HEK293 (cell line): ENCODE results near the gene LAMA2.

ENCODE experiments used
- CTCF ChIA-PET: fragments of 350-600 bp; formaldehyde crosslinking; extraction: SDS; loops from one replicate; lab custom pipeline; 2021; ENCODE audit warnings: antibody characterized with exemption; lab: Yijun Ruan, JAX
- POLR2A ChIA-PET: fragments of 300-600 bp; formaldehyde crosslinking; extraction: SDS; loops from one replicate; lab custom pipeline; 2020; ENCODE audit warnings: antibody characterized with exemption, inconsistent platforms; lab: Yijun Ruan, JAX
- H3K27ac ChIP-seq: fragments of 200-500 bp; sonication (Bioruptor generic); 2 replicates; pipeline ENCODE4 v1.5.1; 2014; ENCODE audit warnings: low read depth, low read length, control low read depth, inconsistent platforms; ENCODE audit errors: extremely low read depth
- H3K36me3 ChIP-seq, 2 experiments: fragments of 200-500 bp in 1 of 2; sonication (Bioruptor generic) in 1 of 2; 1 replicate in 1 of 2; 2 replicates in 1 of 2; pipeline ENCODE4 v1.5.1; 2014 to 2017; ENCODE audit warnings: inconsistent platforms in 2 of 2, low read length in 2 of 2; ENCODE audit not compliant: control insufficient read depth in 2 of 2, insufficient read depth in 1 of 2
- H3K4me1 ChIP-seq: fragments of 200-500 bp; sonication (Bioruptor generic); 2 replicates; pipeline ENCODE4 v1.5.1; 2014; ENCODE audit warnings: mild to moderate bottlenecking, low read length, inconsistent platforms; ENCODE audit not compliant: control insufficient read depth, insufficient read depth
- H3K4me3 ChIP-seq: 2 replicates; pipeline ENCODE4 v1.5.1; 2011; ENCODE audit warnings: low read depth, mild to moderate bottlenecking, control low read depth, low read length, moderate library complexity
- H3K9me3 ChIP-seq: fragments of 200-500 bp; sonication (Bioruptor generic); 2 replicates; pipeline ENCODE4 v1.5.1; 2014; ENCODE audit warnings: low read depth, low read length, inconsistent platforms; ENCODE audit not compliant: control insufficient read depth, insufficient read depth
- GLI4 ChIP-seq: fragments of 450-650 bp; formaldehyde crosslinking; IDR thresholded peaks from 2 replicates; pipeline ENCODE4 v1.5.1; 2016; ENCODE audit warnings: missing biosample characterization, missing genetic modification characterization
- PBX3 ChIP-seq: sonication (generic); formaldehyde crosslinking; IDR thresholded peaks from 2 replicates; pipeline ENCODE4 v1.8.1; 2022; ENCODE audit warnings: mild to moderate bottlenecking, moderate library complexity, missing genetic modification reagents
- REPIN1 ChIP-seq: fragments of 450-650 bp; formaldehyde crosslinking; IDR thresholded peaks from 2 replicates; pipeline ENCODE4 v1.5.1; 2017; ENCODE audit warnings: missing biosample characterization, missing genetic modification characterization, low read depth
- SP2 ChIP-seq: fragments of 450-650 bp; formaldehyde crosslinking; IDR thresholded peaks from 2 replicates; pipeline ENCODE4 v1.5.1; 2016; ENCODE audit warnings: missing biosample characterization, missing genetic modification characterization
- TCF7L2 ChIP-seq: IDR thresholded peaks from 2 replicates; pipeline ENCODE4 v1.6.1; 2011; ENCODE audit warnings: low read depth, mild to moderate bottlenecking, inconsistent platforms, low read length, moderate library complexity, borderline replicate concordance
- WT1 ChIP-seq: fragments of 450-650 bp; formaldehyde crosslinking; IDR thresholded peaks from 2 replicates; pipeline ENCODE4 v1.5.1; 2016; ENCODE audit warnings: missing biosample characterization, missing genetic modification characterization
- YY2 ChIP-seq: fragments of 450-650 bp; formaldehyde crosslinking; IDR thresholded peaks from 2 replicates; pipeline ENCODE4 v1.5.1; 2016; ENCODE audit warnings: missing biosample characterization, missing genetic modification characterization
- ZBTB11 ChIP-seq: fragments of 450-650 bp; formaldehyde crosslinking; conservative IDR thresholded peaks from 2 replicates; pipeline ENCODE4 v1.5.1; 2016; ENCODE audit warnings: low read depth, missing biosample characterization, missing genetic modification characterization
- ZBTB21 ChIP-seq: fragments of 450-650 bp; formaldehyde crosslinking; IDR thresholded peaks from 2 replicates; pipeline ENCODE4 v1.5.1; 2017; ENCODE audit warnings: missing biosample characterization, missing genetic modification characterization
- ZBTB48 ChIP-seq: fragments of 450-650 bp; formaldehyde crosslinking; IDR thresholded peaks from 2 replicates; pipeline ENCODE4 v1.5.1; 2016; ENCODE audit warnings: missing biosample characterization, missing genetic modification characterization
- ZBTB8A ChIP-seq: fragments of 450-650 bp; formaldehyde crosslinking; IDR thresholded peaks from 2 replicates; pipeline ENCODE4 v1.5.1; 2016; ENCODE audit warnings: missing biosample characterization, missing genetic modification characterization
- ZNF121 ChIP-seq: fragments of 450-650 bp; formaldehyde crosslinking; IDR thresholded peaks from 2 replicates; pipeline ENCODE4 v1.5.1; 2016; ENCODE audit warnings: missing biosample characterization, missing genetic modification characterization
- ZNF473 ChIP-seq: fragments of 450-650 bp; formaldehyde crosslinking; IDR thresholded peaks from 2 replicates; pipeline ENCODE4 v1.5.1; 2017; ENCODE audit warnings: missing biosample characterization, missing genetic modification characterization
- ZNF548 ChIP-seq: fragments of 450-650 bp; formaldehyde crosslinking; IDR thresholded peaks from 2 replicates; pipeline ENCODE4 v1.5.1; 2016; ENCODE audit warnings: missing biosample characterization, missing genetic modification characterization
- ZNF600 ChIP-seq: fragments of 450-650 bp; formaldehyde crosslinking; IDR thresholded peaks from 2 replicates; pipeline ENCODE4 v1.5.1; 2016; ENCODE audit warnings: missing biosample characterization, missing genetic modification characterization
- ZNF621 ChIP-seq: fragments of 450-650 bp; formaldehyde crosslinking; IDR thresholded peaks from 2 replicates; pipeline ENCODE4 v1.5.1; 2017; ENCODE audit warnings: missing biosample characterization, missing genetic modification characterization
- ZNF76 ChIP-seq: fragments of 450-650 bp; formaldehyde crosslinking; IDR thresholded peaks from 2 replicates; pipeline ENCODE4; 2016; ENCODE audit warnings: low read depth, missing biosample characterization, missing genetic modification characterization, borderline replicate concordance
- ZNF776 ChIP-seq: fragments of 450-650 bp; formaldehyde crosslinking; IDR thresholded peaks from 2 replicates; pipeline ENCODE4 v1.5.0; 2017; ENCODE audit warnings: missing biosample characterization, missing genetic modification characterization, borderline replicate concordance
- TF ChIP-seq, protein P1 (sequence below): fragments of 450-650 bp; formaldehyde crosslinking; IDR thresholded peaks from 2 replicates; pipeline ENCODE4 v1.5.1; 2016; ENCODE audit warnings: missing biosample characterization, missing genetic modification characterization
- TF ChIP-seq, protein P2 (sequence below): fragments of 450-650 bp; formaldehyde crosslinking; IDR thresholded peaks from 2 replicates; pipeline ENCODE4 v1.5.1; 2016; ENCODE audit warnings: missing biosample characterization, missing genetic modification characterization
- TF ChIP-seq, protein P3 (sequence below): fragments of 450-650 bp; formaldehyde crosslinking; IDR thresholded peaks from 2 replicates; pipeline ENCODE4 v1.5.1; 2016; ENCODE audit warnings: missing biosample characterization, missing genetic modification characterization

The LAMA2 gene

GRCh38 chr6:129356129-129356528, 473.2 kb downstream of the LAMA2 start:
- Histone ChIP-seq H3K27ac (no peak overlapping the region), H3K4me3 (no peak overlapping the region), H3K9me3 (no peaks in the 10 kb centered on the region), H3K36me3 (no peaks in the 10 kb centered on the region), H3K4me1 (no peaks in the 10 kb centered on the region)
- TF ChIP-seq WT1 (tag by site-specific recombination) (no peak), ZBTB11 (tag by site-specific recombination) (no peak), TCF7L2 (no peak), ZNF121 (tag by site-specific recombination) (no peak), ZNF621 (no peak), REPIN1 (tag by site-specific recombination) (no peak)
- TF ChIP-seq, protein P1, sequence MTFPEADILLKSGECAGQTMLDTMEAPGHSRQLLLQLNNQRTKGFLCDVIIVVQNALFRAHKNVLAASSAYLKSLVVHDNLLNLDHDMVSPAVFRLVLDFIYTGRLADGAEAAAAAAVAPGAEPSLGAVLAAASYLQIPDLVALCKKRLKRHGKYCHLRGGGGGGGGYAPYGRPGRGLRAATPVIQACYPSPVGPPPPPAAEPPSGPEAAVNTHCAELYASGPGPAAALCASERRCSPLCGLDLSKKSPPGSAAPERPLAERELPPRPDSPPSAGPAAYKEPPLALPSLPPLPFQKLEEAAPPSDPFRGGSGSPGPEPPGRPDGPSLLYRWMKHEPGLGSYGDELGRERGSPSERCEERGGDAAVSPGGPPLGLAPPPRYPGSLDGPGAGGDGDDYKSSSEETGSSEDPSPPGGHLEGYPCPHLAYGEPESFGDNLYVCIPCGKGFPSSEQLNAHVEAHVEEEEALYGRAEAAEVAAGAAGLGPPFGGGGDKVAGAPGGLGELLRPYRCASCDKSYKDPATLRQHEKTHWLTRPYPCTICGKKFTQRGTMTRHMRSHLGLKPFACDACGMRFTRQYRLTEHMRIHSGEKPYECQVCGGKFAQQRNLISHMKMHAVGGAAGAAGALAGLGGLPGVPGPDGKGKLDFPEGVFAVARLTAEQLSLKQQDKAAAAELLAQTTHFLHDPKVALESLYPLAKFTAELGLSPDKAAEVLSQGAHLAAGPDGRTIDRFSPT (tag by site-specific recombination): no peak
- ChIA-PET CTCF (no interaction called here), POLR2A (no interaction called here)

- H3K9me3 ChIP-seq: no peaks in the 10 kb centered on the region
- H3K36me3 ChIP-seq: no peaks in the 10 kb centered on the region
- ChIA-PET CTCF (interaction anchor here (0.5 to 1.1 kb wide), 4 partner anchors 11 to 525 kb away, joined by 3 read pairs; no protein-coding TSS in a partner anchor), POLR2A (no interaction called here)
- H3K27ac ChIP-seq: no peak overlapping the region
- no peak for TF ChIP-seq ZNF76 (tag by site-specific recombination)
- TF ChIP-seq, protein P2, sequence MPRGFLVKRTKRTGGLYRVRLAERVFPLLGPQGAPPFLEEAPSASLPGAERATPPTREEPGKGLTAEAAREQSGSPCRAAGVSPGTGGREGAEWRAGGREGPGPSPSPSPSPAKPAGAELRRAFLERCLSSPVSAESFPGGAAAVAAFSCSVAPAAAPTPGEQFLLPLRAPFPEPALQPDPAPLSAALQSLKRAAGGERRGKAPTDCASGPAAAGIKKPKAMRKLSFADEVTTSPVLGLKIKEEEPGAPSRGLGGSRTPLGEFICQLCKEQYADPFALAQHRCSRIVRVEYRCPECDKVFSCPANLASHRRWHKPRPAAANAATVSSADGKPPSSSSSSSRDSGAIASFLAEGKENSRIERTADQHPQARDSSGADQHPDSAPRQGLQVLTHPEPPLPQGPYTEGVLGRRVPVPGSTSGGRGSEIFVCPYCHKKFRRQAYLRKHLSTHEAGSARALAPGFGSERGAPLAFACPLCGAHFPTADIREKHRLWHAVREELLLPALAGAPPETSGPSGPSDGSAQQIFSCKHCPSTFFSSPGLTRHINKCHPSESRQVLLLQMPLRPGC (tag by site-specific recombination): no peak
- TF ChIP-seq ZBTB48 (tag by site-specific recombination): no peak
- TF ChIP-seq ZBTB8A (tag by site-specific recombination): no peak
- TF ChIP-seq ZNF473: no peak
- TF ChIP-seq ZNF776 (tag by site-specific recombination): no peak
- TF ChIP-seq SP2: no peak
- H3K4me1 ChIP-seq: no peaks in the 10 kb centered on the region
- H3K4me3 ChIP-seq: no peak overlapping the region
These were observed 477.1 kb downstream of the LAMA2 start for GRCh38 chr6:129359811-129360681.

DNA sequence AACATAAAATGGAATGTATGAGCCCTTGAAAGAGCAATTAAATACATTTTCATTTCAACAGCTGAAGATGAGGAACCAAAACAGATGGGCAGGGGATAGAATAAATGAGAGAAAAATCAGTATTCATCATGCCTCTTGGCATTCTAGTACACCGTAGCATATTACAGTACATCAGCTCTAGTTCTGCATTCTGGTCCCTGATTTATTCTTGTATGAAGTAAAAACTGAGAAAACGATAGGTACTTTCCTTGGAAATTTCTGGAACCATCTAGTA, 477.7 kb downstream of the LAMA2 start:
- CTCF ChIA-PET: interaction anchor here (0.5 to 1.4 kb wide), 4 partner anchors 10 to 525 kb away, joined by 3 to 5 read pairs (median 3); no protein-coding TSS in a partner anchor

More for the DNA sequence above, 477.7 kb downstream of the LAMA2 start:
- Histone ChIP-seq H3K4me3 (no peak overlapping the region), H3K27ac (no peak overlapping the region), H3K36me3 (no peaks in the 10 kb centered on the region), H3K9me3 (no peaks in the 10 kb centered on the region), H3K4me1 (no peaks in the 10 kb centered on the region)
- POLR2A ChIA-PET: no interaction called here
- no peak for TF ChIP-seq GLI4 (tag by site-specific recombination)
- TF ChIP-seq ZBTB21 (tag by site-specific recombination): no peak
- TF ChIP-seq PBX3 (CRISPR knock-in tag): no peak
- TF ChIP-seq REPIN1 (tag by site-specific recombination): no peak
- TF ChIP-seq, protein P3, sequence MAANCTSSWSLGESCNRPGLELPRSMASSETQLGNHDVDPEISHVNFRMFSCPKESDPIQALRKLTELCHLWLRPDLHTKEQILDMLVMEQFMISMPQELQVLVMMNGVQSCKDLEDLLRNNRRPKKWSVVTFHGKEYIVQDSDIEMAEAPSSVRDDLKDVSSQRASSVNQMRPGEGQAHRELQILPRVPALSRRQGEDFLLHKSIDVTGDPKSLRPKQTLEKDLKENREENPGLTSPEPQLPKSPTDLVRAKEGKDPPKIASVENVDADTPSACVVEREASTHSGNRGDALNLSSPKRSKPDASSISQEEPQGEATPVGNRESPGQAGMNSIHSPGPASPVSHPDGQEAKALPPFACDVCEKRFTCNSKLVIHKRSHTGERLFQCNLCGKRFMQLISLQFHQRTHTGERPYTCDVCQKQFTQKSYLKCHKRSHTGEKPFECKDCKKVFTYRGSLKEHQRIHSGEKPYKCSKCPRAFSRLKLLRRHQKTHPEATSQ (tag by site-specific recombination): no peak
- TF ChIP-seq YY2 (tag by site-specific recombination): no peak
- TF ChIP-seq ZNF600 (tag by site-specific recombination): no peak
- TF ChIP-seq ZNF548 (tag by site-specific recombination): no peak
